DMS153 treated with DMSO at 0.1 percent for 48 hours (cell line): ENCODE results near the gene ZNF213.

Source experiments
- DNase-seq: peaks from one replicate; lab custom pipeline; 2025; ENCODE audit not compliant: unreplicated experiment; lab: John Stamatoyannopoulos, UW

The ZNF213 gene

DNA sequence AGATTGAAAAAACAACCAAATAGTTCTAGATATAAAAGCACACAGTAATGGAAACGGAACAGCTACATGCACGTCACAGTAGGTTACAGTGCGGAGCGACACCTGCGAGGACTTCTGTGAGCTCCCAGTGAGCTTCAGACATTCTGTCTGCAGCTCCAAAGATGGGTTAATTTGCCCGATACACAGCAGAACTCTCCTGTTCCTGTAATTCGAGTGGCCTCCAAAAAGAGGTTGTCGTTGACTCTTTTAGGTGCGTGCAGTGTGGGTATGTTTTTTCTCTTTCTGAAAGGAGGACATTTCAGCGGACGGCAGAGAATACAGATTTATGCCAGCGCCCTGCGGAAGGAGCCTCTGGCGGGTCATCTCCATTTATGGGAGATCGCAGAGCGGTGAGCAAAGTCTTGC is 56.1 kb downstream of the ZNF213 start:
- DNase-seq: no peak
